GM12878 (cell line): ENCODE results near the gene ADGRA3. TPM values are rescaled to one million over a fixed set of nuclear protein-coding genes. Genes with fewer than 3 reads are reported as not detected.

Experiments
- ATAC-seq: fragments of 200-7000 bp; cut with Tn5 transposase; 3 replicates; pipeline ENCODE4 v1.9.1; 2020; ENCODE audit warnings: mild to moderate bottlenecking, moderate library complexity
- BruUV-seq: library from RNA; stranded (reverse); fragments of 400-500 nt; replicated peaks from 2 replicates; lab custom pipeline; 2021; lab: Mats Ljungman, UMichigan
- CTCF ChIA-PET: fragments of 300-600 bp; sonication (Branson Sonifier 250); formaldehyde crosslinking; extraction: SDS; loops from one replicate; lab custom pipeline; 2021; ENCODE audit warnings: inconsistent platforms; lab: Yijun Ruan, JAX
- POLR2A ChIA-PET: fragments of 350-600 bp; formaldehyde crosslinking; extraction: SDS; loops from one replicate; lab custom pipeline; 2021; ENCODE audit warnings: inconsistent platforms; lab: Charles Lee
- RAD21 ChIA-PET: fragments of 300-600 bp; sonication (Branson Sonifier 250); formaldehyde crosslinking; loops from one replicate; lab custom pipeline; 2023; ENCODE audit warnings: antibody characterized with exemption; ENCODE audit not compliant: unreplicated experiment; lab: Charles Lee
- SMC1A ChIA-PET: fragments of 300-600 bp; sonication (Branson Sonifier 250); formaldehyde crosslinking; loops from one replicate; lab custom pipeline; 2023; ENCODE audit not compliant: unreplicated experiment, uncharacterized antibody; lab: Charles Lee
- DNase-seq: peaks from one replicate; pipeline ENCODE4 v3.0.0-alpha.2; 2011; ENCODE audit warnings: low read depth, low spot score
- FAIRE-seq: peaks from 3 replicates; lab custom pipeline; 2011; peaks lifted over from hg19 to GRCh38; lab: Jason Lieb, UNC
- H2AFZ ChIP-seq: 2 replicates; pipeline ENCODE4 v1.6.0; 2011; ENCODE audit warnings: low read depth, low read length, control low read depth; ENCODE audit not compliant: control insufficient read depth
- H3K27ac ChIP-seq: 2 replicates; pipeline ENCODE4 v1.5.1; 2011; ENCODE audit warnings: control low read depth; ENCODE audit not compliant: control insufficient read depth, insufficient read depth
- H3K27me3 ChIP-seq, 2 experiments: replicated peaks in 1 of 2; 2 replicates each; pipeline versions ENCODE4 v1.6.0 to v1.6.1; 2011; ENCODE audit warnings: low read length in 1 of 2; ENCODE audit not compliant: control insufficient read depth in 2 of 2, insufficient read depth in 2 of 2
- H3K36me3 ChIP-seq, 2 experiments: 2 replicates each; pipeline ENCODE4 v1.5.1; 2011; ENCODE audit warnings: low read length in 1 of 2; ENCODE audit not compliant: control insufficient read depth in 2 of 2, insufficient read depth in 2 of 2
- H3K4me1 ChIP-seq: 2 replicates; pipeline ENCODE4 v1.6.1; 2011; ENCODE audit warnings: mild to moderate bottlenecking, low read length, moderate library complexity, mixed read lengths; ENCODE audit not compliant: control insufficient read depth, insufficient read depth
- H3K4me2 ChIP-seq: 2 replicates; pipeline ENCODE4 v1.6.0; 2011; ENCODE audit warnings: control low read depth; ENCODE audit not compliant: control insufficient read depth, insufficient read depth
- H3K4me3 ChIP-seq: fragments of 200-600 bp; sonication (generic); 2 replicates; pipeline ENCODE4 v1.5.1; 2016
- H3K79me2 ChIP-seq: 2 replicates; pipeline ENCODE4 v1.6.0; 2011; ENCODE audit warnings: low read length; ENCODE audit not compliant: control insufficient read depth, insufficient read depth
- H3K9ac ChIP-seq: 2 replicates; pipeline ENCODE4 v1.8.0; 2011; ENCODE audit warnings: low read length, control low read depth, mixed read lengths; ENCODE audit not compliant: control insufficient read depth, insufficient read depth
- H3K9me3 ChIP-seq: replicated peaks from 3 replicates; pipeline ENCODE4 v1.5.1; 2011; ENCODE audit warnings: mild to moderate bottlenecking, low read length; ENCODE audit not compliant: control insufficient read depth, insufficient read depth
- H4K20me1 ChIP-seq: 2 replicates; pipeline ENCODE4 v1.6.0; 2011; ENCODE audit not compliant: control insufficient read depth, insufficient read depth
- BRCA1 ChIP-seq: IDR thresholded peaks from 2 replicates; pipeline ENCODE4 v1.6.1; 2011; ENCODE audit warnings: low read depth, low read length, improper control_type of control experiment
- ETV6 ChIP-seq, 2 experiments: fragments of 450-650 bp in 1 of 2; IDR thresholded peaks in 1 of 2; conservative IDR thresholded peaks in 1 of 2; 2 replicates each; pipeline ENCODE4 v1.6.1; 2014; ENCODE audit warnings: antibody characterized with exemption in 1 of 2, borderline replicate concordance in 1 of 2, low read depth in 1 of 2, mild to moderate bottlenecking in 1 of 2, moderate library complexity in 1 of 2
- GATAD2B ChIP-seq: fragments of 450-650 bp; conservative IDR thresholded peaks from 2 replicates; pipeline ENCODE4 v1.6.1; 2017; ENCODE audit warnings: low read depth, mild to moderate bottlenecking, moderate library complexity
- NR2C1 ChIP-seq: fragments of 450-650 bp; IDR thresholded peaks from 2 replicates; pipeline ENCODE4 v1.6.1; 2017; ENCODE audit warnings: antibody characterized with exemption, mild to moderate bottlenecking, moderate library complexity
- NR2C2 ChIP-seq: IDR thresholded peaks from 2 replicates; pipeline ENCODE4 v1.6.1; 2011; ENCODE audit warnings: borderline replicate concordance, low read depth; ENCODE audit not compliant: control insufficient read depth, insufficient read length
- PAX5 ChIP-seq: IDR thresholded peaks from 2 replicates; pipeline ENCODE4 v1.6.1; 2011; ENCODE audit warnings: low read depth, low read length, borderline replicate concordance
- RAD21 ChIP-seq: IDR thresholded peaks from 2 replicates; pipeline ENCODE4 v1.6.1; 2011; ENCODE audit warnings: mild to moderate bottlenecking, low read depth, low read length, moderate library complexity; ENCODE audit not compliant: insufficient read depth
- RCOR1 ChIP-seq: conservative IDR thresholded peaks from 2 replicates; pipeline ENCODE4 v1.6.1; 2012; ENCODE audit warnings: low read depth, low read length, improper control_type of control experiment
- SIN3A ChIP-seq: IDR thresholded peaks from 2 replicates; pipeline ENCODE4 v1.6.1; 2012; ENCODE audit warnings: low read depth, low read length, improper control_type of control experiment
- SP1 ChIP-seq: IDR thresholded peaks from one replicate; pipeline ENCODE4 v1.6.1; 2011; ENCODE audit warnings: low read depth, low read length
- STAT3 ChIP-seq: IDR thresholded peaks from 2 replicates; pipeline ENCODE4 v1.6.1; 2011; ENCODE audit warnings: low read depth, low read length, improper control_type of control experiment
- TCF12 ChIP-seq: IDR thresholded peaks from 2 replicates; pipeline ENCODE4 v1.6.1; 2011; ENCODE audit warnings: low read depth, mild to moderate bottlenecking, low read length
- WGBS: methylation state at CpG from one replicate; pipeline ENCODE4 v1.1.6; 2016; ENCODE audit warnings: low lambda C conversion rate; ENCODE audit not compliant: insufficient replicate concordance, insufficient coverage; ENCODE audit errors: missing lambda C conversion rate; 5-methylcytosine and 5-hydroxymethylcytosine counted together
- in situ Hi-C: fragments of 300-500 bp; cut with MboI; formaldehyde crosslinking; loops from 9 replicates; pipeline ENCODE4 v1.14.3; 2018; ENCODE audit warnings: mixed read lengths
- intact Hi-C: fragments of 100-400 bp; cut with micrococcal nuclease; formaldehyde crosslinking; loops from one replicate; pipeline ENCODE4 v1.14.2; 2022; ENCODE audit not compliant: unreplicated experiment
- polyA plus RNA-seq, 11 experiments: library from polyadenylated mRNA; depleted of rRNA in 4 of 11; unstranded in 6 of 11; stranded (reverse) in 5 of 11; fragments of >200 nt; fragmentation: Nextera tagmentation in 4 of 11; fragmentation: Illumina TruSeq in 1 of 11; extraction: Ambion mirVana in 4 of 11; extraction: Trizol in 1 of 11; gene quantifications; 1 replicate in 1 of 11; 2 replicates in 10 of 11; pipeline versions ENCODE4 v1.2.1 to v1.2.3, GENCODE V29; 2011 to 2016; ENCODE audit warnings: inconsistent platforms in 2 of 11, missing spikeins in 2 of 11, low read depth in 1 of 11
- total RNA-seq, 4 experiments: library from RNA; depleted of rRNA in 3 of 4; stranded (reverse); fragments of >200 nt in 3 of 4; fragmentation: Illumina TruSeq in 1 of 4; extraction: Trizol in 1 of 4; gene quantifications; 2 replicates each; pipeline versions ENCODE4 v1.2.1 to v1.2.3, GENCODE V29; 2013 to 2021
- TF ChIP-seq, protein P1 (sequence below): IDR thresholded peaks from 2 replicates; pipeline ENCODE4 v1.6.1; 2011; ENCODE audit warnings: borderline replicate concordance, low read depth, mild to moderate bottlenecking, moderate library complexity, low read length; ENCODE audit not compliant: insufficient read depth, poor library complexity, severe bottlenecking
- TF ChIP-seq, protein P2 (sequence below): fragments of 450-650 bp; IDR thresholded peaks from 2 replicates; pipeline ENCODE4 v1.6.1; 2018; ENCODE audit warnings: mild to moderate bottlenecking, low read depth, moderate library complexity; ENCODE audit not compliant: partially characterized antibody

The ADGRA3 gene
- total and polyA plus RNA-seq, 10 of the 15 experiments (the other 5 are each of a cell fraction or from before 2014, with no cell fraction given): 0.24 to 66.2 (median 2.5) TPM

DNA sequence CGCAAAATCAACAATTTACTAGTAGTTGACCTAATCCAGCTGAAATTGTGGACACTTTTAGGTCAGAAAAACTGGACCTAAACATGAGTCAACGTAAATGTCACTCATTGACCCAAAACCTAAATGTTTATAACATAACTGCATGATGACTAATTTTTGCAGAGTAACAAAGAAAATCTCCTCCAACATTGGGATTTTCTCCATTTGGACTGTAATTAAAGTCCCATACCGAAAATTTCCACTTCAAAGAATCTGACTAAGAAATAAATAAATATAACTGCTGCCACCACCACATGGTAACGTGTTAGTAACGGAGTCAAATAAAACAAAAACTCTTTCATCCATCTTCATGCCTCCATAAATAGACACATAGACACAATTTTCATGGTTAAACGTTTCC is 1.9 kb downstream of the ADGRA3 start:
- Histone ChIP-seq H2AFZ (no peak overlapping the region), H3K27ac (no peak overlapping the region), H3K79me2 (no peaks in the 10 kb centered on the region), H3K4me3 (no peak overlapping the region), H3K27me3 (peaks cover 0 to 3% of the 10 kb centered on the region in 2 experiments; a peak in 1 of 4 replicates), H3K4me2 (no peak overlapping the region), H3K9ac (no peak overlapping the region), H3K9me3 (no peaks in the 10 kb centered on the region), H3K36me3 (no peaks in the 10 kb centered on the region), H4K20me1 (no peaks in the 10 kb centered on the region), H3K4me1 (no peaks in the 10 kb centered on the region)
- TF ChIP-seq ETV6 (conservative IDR thresholded peaks at IDR 0.05 in 1 of 2, IDR thresholded peaks at IDR 0.05 in 1 of 2; ENCODE audit: borderline replicate concordance in 1 of 2, low read depth in 1 of 2) (no peak), STAT3 (no peak), SP1 (no peak), BRCA1 (no peak), PAX5 (no peak), NR2C2 (no peak), GATAD2B (no peak), TCF12 (no peak), RCOR1 (no peak), RAD21 (no peak), SIN3A (no peak), NR2C1 (no peak)
- TF ChIP-seq, protein P1, sequence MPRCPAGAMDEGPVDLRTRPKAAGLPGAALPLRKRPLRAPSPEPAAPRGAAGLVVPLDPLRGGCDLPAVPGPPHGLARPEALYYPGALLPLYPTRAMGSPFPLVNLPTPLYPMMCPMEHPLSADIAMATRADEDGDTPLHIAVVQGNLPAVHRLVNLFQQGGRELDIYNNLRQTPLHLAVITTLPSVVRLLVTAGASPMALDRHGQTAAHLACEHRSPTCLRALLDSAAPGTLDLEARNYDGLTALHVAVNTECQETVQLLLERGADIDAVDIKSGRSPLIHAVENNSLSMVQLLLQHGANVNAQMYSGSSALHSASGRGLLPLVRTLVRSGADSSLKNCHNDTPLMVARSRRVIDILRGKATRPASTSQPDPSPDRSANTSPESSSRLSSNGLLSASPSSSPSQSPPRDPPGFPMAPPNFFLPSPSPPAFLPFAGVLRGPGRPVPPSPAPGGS: no peak
- TF ChIP-seq, protein P2, sequence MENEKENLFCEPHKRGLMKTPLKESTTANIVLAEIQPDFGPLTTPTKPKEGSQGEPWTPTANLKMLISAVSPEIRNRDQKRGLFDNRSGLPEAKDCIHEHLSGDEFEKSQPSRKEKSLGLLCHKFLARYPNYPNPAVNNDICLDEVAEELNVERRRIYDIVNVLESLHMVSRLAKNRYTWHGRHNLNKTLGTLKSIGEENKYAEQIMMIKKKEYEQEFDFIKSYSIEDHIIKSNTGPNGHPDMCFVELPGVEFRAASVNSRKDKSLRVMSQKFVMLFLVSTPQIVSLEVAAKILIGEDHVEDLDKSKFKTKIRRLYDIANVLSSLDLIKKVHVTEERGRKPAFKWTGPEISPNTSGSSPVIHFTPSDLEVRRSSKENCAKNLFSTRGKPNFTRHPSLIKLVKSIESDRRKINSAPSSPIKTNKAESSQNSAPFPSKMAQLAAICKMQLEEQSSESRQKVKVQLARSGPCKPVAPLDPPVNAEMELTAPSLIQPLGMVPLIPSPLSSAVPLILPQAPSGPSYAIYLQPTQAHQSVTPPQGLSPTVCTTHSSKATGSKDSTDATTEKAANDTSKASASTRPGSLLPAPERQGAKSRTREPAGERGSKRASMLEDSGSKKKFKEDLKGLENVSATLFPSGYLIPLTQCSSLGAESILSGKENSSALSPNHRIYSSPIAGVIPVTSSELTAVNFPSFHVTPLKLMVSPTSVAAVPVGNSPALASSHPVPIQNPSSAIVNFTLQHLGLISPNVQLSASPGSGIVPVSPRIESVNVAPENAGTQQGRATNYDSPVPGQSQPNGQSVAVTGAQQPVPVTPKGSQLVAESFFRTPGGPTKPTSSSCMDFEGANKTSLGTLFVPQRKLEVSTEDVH: no peak
- no peak for DNase-seq
- SMC1A ChIA-PET: interaction anchor here (0.7 to 4.8 kb wide), 11 partner anchors 8 to 162 kb away, joined by 3 to 33 read pairs (median 5); no protein-coding TSS in a partner anchor
- no peak for ATAC-seq
- CTCF ChIA-PET: interaction anchor here (0.8 to 2.2 kb wide), 5 partner anchors 9 to 93 kb away, joined by 3 to 6 read pairs (median 4); no protein-coding TSS in a partner anchor
- in situ Hi-C loops (no loop called here), intact Hi-C loops (loop anchor here (5.0 kb wide), 1 partner anchor 97 kb away; no protein-coding TSS in a partner anchor)
- POLR2A ChIA-PET: interaction anchor here (0.7 to 2.4 kb wide), 7 partner anchors 8 to 82 kb away, joined by 3 to 18 read pairs (median 9); no protein-coding TSS in a partner anchor
- FAIRE-seq: no peak
- BruUV-seq: no TSS peak
- RAD21 ChIA-PET: interaction anchor here (0.7 to 1.7 kb wide), 4 partner anchors 82 to 176 kb away, joined by 3 to 6 read pairs (median 5); no protein-coding TSS in a partner anchor
- WGBS: 2% methylated on average over 6 of the region's 6 CpGs
